COLO668 (cell line): ENCODE data around the gene MUC2.
A peak's percentile ranks its signal among the peaks of the same experiment; 100 is the strongest.

Experiments used
- DNase-seq: peaks from one replicate; lab custom pipeline; 2025; ENCODE audit not compliant: unreplicated experiment; lab: John Stamatoyannopoulos, UW

The MUC2 gene

DNA sequence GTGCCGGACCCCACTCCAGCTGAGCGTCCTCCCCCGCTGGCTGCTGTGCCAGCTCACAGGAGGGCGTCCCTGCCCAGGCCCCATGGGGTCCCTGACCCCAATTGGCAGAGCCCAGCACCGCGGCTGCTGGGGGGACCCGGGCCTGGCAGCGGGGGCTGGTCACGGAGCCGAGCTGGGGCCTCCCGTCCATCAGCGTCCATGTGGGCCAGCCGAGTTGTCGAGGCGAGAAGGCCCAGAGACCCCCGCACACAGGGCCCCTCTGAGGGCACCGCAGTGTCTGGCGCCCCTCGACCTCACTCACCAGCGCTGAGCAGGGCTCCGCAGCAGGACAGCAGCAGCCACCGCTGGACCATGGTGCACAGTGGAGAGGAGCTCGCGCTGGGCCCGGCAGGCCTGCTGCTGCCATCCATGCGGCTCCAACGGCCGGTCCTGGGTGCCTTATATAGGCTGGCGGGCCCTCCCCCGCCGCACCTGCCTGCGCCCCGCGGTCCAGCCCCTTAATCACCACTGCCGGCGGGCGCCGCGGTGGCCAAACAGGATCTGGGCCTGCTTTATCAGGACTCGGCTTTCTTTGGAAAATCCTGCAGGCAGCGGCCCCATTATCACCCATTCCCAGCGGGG lies 38.3 kb upstream of the MUC2 start, which contains the start of gene MUC6:
TSS of gene MUC6 (minus strand) at position 416 of the 621 bp plus-strand sequence. CDS start at position 353, 63 bp downstream.
- DNase-seq: peak; percentile 19

DNA sequence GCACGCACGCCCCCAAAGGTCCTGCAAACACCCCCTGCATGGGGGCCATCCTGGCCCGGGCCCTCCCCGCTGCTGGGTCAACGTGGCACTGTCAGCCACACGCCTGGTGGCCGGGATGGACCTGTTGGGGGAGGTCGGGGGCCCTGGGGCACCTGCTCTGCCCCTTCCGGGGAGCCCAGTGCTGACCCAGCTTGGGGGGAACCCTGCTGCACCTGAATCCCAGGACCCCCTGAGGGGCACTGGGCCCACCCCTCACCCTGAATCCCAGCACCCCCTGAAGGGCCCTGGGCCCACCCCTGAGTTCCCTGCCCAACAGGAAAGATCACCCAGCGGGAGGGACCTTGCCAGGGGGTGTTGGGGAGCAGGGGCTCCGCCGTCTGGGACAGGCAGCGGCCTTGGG lies 37.7 kb upstream of the MUC2 start:
- no peak for DNase-seq

DNA sequence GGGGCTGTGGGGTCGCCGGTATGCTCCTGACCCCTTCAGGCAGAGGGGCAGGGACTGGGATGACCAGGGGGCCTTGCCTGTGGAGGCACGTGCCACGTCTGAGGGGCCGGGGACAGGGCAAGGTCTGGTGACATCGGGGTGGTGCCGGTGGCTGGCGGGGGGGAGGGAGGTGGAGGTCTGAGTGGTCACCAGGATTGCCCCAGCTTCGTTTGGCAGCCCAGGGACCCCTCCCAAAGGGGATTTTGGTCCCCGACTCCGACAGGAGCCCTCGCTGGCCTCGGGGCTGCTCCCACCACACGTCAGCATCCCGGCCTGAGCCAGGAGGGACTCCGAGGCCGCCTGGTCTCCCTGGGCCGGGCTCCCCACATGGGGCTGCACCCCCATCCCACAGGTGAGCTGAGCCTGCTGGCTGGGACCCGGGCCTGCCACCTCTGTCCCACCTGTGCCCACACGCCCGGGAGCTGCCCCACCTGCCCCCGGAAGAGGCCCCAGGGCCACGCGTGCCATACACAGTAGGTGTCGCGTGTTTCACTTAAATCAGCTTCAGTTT lies 37.1 kb upstream of the MUC2 start:
- DNase-seq: no peak

DNA sequence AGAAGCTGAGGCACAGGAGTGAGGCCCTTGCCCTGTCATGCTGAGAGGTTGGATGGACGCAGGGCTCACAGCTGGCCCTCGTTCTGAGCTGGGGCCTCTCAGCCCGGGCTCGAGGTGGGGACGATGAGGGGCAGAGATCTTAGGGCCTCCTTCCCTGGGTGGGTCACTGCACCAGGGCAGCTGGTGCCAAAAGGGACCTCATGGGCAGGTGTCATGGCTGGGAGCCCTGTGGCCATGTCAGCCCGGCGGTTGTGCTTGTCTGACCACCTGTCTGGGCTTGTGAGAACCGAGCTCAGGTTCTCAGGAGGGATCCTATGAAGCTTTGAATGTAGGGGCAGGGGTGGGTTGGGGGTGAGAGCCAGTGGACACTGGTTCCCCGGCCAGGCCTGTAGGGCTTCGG lies 36.3 kb upstream of the MUC2 start:
- DNase-seq: no peak

DNA sequence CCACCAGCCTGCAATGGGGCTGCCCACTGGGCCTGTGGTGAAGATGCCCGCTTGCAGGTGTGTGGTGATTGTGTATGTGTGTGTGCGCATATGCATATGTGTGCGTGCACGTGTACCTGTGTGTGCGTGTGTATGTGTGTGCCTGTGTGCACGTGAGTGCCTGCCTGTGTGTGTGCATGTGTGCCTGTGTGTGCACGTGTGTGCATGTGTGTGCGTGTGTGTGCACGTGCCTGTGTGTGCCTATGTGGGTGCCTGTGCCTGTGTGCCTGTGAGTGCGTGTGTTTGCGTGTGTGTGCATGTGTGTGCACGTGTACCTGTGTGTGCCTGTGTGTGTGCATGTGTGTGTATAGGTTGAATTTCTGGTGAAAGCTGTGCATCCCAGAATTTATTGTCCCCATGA lies 35.8 kb upstream of the MUC2 start:
- no peak for DNase-seq

DNA sequence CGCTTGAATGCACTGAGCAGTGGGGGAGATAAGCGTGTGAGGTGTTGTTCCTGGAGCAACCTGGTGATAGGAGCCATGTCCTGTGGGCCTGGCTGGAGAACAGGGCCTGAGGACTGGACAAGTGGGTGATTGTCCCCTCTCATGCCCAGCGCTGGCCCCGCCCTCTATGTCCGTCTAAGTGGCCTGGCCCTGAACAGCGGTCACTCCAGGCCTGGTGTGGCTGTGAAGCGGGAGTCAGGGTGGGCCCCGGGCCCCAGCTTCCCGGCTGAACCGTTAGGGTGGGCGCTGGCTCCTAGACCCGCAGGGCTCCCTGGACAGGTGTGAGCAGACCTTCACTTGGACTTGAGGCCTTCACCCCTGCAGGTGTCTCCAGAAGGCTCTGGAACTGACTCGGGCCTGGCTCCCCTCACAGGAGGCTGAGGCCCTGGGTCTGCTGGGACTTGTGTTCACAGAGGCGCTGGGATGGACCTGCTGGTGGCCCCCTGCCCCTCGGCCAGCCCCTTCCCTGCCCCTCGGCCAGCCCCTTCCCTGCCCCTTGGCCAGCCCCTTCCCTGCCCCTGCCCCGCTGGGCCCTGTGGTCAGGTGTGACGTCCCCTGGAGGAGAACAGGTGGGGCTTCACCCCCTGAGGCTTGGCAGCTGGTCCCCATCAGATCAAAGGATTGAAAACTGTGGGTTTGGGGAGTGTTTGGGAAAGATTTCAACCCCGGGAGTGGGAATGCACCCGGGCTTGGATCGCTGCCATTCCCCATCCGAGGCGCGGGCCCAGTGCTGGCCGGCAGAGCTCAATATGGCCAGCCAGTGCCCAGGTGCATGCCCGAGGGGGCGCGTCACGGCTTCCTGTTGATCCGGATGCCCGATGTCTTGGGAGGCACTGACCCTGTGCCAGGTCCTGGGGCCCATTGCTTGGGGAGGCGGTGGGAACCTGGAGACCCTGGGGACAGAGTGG lies 34.9 kb upstream of the MUC2 start:
- no peak for DNase-seq

DNA sequence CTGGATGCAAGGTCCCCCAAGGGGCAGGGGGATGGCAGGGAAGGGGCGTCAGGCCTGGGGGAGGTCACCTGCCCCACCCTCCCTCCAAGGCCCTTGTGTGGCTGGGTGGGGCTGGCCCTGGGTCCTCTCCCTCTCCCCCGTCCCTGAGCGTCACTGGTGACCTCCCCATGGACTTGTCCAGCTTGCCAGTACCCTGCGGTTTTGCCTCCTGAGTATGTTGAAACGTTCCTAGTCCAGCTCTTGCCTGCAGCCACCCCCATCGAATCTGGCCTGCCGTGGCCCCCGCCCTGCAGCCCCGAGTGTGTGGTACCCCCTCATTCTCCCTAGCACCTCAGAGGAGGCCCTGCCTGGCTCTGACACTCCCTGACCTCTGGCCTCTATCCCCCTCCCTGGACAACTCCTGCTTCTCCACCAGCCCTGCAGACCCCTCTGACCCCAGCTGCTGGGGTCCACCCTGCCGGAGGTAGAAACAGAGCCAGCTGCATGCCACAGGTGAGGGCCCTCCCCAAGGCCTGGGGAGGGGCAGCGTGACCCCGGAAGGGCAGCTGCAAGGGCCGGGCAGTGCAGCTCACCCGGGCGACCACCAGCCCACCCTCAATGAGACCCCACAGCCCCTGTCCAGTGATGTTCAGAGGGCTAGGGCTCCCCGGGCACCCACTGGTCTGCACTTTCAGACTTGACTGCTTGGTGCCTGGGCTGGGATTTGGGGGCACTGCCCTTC lies 34.1 kb upstream of the MUC2 start:
- no peak for DNase-seq

DNA sequence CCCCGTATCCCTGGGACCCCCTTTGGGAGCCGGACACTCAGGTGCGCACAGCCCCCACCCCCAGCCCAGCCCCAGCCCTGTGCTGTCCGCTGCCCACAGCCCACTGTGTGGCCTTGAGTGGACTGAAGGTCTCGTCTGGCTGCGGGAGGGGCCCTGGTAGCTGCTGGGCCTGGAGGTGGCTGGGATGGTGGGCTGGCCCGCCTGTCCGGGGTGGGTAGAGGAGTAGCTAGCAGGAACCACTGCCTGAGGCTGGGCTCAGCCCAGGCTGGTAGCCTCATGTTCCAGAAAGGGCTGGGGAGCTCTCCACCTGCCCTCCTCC lies 33.6 kb upstream of the MUC2 start:
- DNase-seq: no peak

DNA sequence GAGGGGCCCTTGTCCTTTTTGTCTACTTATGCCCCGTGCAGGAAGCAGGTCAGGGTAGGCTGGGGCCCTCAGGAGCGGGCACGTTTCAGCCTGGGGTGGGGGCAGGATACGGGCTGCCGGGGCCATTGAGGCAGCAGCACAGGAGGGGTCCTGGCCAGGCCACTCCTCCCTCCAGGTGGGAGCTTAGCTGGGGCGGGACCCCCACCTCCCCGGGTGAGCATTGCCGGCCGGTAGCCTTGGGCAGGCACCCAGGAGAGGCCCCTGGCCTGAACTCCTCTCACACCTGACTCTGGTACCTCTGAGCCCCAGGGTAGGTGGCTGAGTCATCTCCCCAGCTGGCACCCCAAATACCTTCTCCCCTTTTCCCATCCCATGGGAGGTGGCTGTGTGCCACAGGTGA lies 33.2 kb upstream of the MUC2 start:
- DNase-seq: no peak

DNA sequence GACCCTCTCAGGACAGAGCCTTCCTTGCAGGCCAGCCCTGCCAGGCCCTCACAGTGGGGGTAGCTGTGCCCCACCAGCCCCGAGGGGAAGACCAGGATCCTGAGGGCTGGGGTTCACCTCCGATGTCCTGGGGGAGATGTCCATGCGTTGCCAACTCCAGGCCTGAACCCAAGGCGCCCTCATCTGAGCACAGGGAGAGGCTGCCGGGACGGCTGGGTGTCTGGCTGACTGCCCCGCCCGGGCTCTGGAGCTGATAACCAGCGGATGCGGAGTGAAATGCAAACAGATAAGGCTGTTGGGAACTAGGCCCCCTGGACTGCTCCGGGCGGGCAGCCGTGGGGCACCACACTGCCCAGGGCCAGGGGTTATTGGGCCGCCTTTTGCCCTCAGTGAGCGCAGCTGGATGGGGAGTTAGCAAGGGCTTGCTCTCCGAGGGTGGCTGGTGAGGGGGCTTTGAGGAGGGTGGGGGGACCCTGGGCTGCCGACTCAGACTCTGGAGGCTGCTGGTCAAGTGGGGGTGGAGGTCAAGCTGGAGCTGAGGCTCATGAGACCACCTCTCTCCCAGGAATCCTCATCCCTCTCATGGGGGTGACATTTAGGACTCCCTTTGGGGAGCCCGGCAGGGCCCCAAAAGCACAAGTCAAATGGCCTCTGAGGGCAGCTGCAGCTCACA lies 32.6 kb upstream of the MUC2 start:
- no peak for DNase-seq

DNA sequence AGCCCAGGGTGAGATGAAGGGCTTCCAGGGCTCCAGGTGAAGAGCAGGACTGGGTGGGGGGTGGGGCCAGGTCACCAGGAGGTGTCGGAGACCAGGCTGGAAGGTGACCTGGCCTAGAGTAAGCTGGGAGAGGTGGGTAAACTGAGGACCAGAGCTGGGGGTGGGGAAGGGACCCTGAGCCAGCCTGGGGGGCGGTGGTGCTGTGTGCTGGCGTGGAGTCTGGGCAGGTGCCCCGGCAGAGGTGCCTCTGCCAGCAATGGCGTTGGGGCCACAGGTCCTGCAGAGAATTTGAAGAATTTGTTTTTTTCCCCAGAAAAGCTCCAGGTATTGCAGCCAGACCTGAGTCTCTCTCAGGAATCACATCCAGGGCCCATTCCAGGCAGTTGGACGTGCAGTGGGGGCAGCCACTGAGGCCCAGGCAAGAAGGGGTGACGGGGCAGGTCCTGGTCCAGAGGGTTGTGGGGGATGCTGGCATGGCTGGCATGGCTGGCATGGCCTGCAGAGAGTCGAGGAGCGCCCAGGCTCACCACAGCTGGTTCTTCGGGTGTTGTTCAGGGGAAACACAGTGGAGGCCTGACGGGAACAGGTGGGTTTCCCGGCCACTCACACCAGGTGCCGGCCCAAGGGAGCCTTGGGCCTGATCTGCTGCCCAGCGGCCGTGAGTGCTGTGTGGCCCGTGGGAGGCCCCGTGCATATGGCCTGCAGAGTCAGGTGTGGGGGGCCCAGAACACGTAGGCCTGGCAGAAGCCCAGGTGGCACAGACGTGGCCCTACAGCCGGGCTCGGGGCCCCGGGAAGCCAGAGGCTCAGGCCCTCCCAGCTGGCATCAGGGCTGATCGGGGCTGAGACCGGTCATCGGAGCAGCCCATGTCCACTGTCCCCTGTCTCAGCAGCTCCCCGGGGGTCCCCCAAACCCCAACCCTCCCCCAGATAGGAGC lies 31.8 kb upstream of the MUC2 start:
- DNase-seq: no peak

DNA sequence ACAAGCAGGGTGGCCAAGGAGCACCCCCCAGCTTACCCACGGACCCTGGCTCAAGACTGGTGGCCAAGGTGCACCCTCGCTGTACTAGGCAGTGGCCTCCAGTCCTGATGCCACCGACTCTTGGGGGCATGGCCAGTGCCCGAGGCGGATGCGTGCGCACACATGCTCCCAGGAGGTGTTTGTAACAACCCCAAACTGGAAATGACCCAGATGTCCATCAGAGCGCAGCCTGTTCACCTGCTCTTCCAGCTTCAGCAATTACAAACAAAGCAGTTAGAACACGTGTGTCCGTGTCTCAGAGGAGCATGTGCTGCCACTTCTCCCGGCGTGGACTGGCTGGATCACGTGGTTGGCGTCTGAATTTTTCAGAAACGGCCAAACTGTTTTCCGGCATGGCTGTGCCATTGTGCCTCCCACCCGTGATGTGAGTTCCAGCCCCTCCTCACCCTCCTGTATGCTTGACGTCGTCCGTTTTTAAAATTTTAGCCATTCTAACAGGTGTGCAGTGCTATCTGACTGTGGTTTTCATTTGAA lies 31.0 kb upstream of the MUC2 start:
- DNase-seq: peak; percentile 18

DNA sequence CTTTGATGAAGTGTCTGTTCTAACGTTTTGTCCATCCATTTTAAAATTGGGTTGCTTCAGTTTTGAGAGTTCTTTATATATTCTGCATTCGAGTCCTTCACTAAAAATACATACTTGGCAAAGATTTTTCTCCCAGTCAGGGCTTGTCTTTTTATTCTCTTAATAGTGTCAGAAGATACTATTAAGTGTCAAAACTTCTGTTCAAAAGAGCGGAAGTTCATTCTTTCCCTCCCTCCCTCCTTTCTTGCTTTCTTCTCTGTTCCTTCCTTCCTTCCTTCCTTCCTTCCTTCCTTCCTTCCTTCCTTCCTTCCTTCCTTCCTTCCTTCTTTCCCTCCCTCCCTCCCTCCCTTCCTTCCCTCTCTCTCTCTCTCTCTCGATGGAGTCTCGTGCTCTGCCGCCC lies 30.5 kb upstream of the MUC2 start:
- DNase-seq: no peak

DNA sequence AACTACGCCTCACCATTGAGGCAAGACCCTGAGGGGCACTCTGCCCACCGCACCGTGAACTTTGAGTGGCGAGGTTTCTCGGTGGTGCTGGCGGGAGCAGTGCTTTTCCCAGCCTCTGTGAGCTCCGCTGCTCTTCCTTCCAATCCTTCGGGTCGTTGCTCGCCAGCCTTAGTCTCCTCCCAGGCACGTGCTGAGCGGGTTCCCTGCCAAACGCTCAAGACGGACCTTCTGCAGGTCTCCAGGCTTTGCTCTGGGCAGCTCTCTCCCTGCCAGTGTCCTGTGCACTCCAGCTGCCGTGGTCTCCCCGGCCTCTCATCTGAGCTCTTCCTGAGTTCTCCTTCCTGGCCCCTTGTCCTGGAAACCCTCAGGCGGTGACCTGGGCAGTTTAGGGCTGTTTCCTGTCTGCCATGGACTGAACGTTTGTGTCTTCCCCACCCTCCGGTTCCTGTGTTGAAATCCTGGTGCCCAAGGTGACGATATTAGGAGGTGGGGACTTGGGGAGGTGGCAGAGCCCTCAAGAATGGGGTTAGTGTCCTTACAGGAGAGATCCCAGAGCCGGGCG lies 27.0 kb upstream of the MUC2 start:
- DNase-seq: no peak

DNA sequence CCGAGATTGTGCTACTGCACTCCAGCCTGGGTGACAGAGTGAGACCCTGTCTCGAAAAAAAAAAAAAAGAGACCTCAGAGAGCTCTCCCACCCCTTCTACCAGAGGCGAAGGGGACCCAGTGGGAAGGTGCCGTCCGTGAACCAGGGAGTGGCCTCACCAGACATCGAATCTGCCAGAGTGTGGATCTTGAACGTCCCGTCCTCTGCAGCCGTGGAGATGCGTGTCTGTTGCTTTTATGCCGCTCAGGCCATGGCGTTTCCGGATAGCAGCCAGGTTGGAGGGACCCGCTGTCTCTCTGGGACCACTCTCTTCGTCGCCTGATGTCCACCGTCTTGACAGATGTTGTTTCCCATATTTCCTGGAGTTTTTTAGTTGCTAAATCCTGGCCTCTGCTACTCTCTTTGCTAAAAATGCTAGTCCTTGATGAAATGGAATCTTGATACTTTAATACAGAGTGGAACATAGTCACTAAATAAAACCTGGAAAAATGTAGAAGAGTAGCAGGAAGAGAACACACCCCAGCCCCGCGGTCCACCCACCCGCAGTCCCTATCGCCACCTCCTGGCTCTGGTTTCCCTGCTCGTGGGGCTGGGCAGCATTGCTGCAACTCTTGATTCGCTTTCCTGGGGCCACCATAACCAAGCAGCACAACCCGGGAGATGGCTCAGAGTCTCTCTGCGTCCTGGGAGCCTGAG lies 26.2 kb upstream of the MUC2 start:
- no peak for DNase-seq

DNA sequence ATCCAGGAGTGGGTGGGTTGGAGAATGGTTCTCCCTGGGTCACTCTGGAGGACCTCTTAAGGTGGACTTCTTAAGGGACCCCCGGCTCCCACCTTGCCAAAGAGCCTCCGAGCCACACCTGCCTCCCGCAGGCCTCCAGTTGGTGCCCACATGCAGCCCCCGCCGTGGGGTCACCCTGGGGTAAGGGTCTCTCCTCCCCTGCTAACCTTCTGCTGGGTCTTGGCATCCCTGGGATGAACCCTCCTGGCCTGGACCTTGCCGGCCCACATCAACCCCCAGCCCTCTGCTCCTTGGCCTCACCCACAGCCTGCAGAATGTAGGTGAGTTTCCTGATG lies 25.6 kb upstream of the MUC2 start:
- no peak for DNase-seq

DNA sequence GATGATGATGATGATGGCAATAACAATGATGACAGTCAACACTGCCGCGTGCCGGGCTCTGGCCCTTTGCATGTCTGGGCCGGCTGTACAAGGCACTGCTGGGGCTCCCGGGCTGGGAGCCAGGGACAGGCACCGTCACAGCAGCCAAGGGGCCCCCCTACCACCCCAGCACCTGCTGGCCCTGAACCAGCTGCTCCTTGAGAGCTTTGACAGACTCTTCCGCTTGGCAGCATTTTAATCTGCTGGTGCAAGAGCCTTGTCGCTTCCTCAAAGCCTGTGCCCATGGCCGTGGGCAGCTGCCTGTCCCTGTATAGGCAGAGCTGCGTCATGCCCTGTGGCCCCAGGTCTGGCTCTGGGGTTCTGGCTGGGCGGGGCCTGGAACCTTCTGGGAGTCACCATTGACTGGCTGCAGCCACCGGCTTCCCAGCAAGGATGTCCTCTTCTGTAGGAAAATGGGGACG lies 25.2 kb upstream of the MUC2 start:
- DNase-seq: no peak

DNA sequence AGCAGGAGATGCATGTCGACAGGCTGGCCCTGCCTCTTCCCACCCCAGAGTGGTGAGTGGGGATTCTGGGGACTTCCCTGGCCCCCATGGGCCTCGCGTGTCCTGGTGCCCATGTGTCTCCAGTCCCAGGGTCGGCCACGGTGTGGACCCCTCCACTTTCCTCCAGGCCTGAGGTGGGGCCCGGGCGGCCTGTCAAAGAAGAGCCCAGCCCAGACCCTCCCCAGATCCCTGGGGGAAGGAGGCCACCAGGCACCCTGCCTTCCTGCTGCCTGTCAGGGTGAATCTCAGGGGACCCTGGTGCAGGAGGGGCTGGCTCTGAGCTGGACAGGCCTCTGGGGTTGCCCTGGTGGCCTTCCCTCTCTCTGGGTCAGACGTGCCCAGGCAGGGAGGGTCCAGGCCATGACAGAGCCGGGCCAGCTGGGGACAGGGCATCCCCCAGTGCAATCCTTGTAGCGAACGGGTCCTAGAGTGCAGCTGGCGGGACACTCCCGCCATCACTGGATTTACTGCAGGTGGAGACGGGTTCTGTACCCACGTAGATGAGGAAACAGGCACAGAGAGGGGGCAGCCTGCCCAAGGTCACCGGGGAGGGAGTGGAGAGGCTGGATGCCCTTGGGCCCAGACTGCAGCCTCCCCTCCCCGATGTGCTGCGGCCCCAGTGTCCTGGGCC lies 24.6 kb upstream of the MUC2 start:
- no peak for DNase-seq
